Measurements from ENCODE around the gene GNA12. TPM values are rescaled to one million over a fixed set of nuclear protein-coding genes. Genes with fewer than 3 reads are reported as not detected.
A peak's percentile ranks its signal among the peaks of the same experiment; 100 is the strongest.
"Not testable (repeated sequence)": the region's sequence is repeated elsewhere in the genome, so short reads cannot be mapped to it uniquely, and the experiment has no call there.

GNA12 gene
- total RNA-seq, 2 donors from 2014 or later = 26.3 to 38.8 TPM

- no peak for DNase-seq (ENCODE audit: low spot score)
- Histone ChIP-seq H3K27ac (no peak overlapping the region), H3K27me3 (no peaks in the 10 kb centered on the region), H3K4me1 (peaks cover 0 to 19% of the 10 kb centered on the region in 2 donors), H3K36me3 (no peaks in the 10 kb centered on the region), H3K4me3 (no peak overlapping the region), H3K9me3 (no peaks in the 10 kb centered on the region)
- TF ChIP-seq, protein P1, sequence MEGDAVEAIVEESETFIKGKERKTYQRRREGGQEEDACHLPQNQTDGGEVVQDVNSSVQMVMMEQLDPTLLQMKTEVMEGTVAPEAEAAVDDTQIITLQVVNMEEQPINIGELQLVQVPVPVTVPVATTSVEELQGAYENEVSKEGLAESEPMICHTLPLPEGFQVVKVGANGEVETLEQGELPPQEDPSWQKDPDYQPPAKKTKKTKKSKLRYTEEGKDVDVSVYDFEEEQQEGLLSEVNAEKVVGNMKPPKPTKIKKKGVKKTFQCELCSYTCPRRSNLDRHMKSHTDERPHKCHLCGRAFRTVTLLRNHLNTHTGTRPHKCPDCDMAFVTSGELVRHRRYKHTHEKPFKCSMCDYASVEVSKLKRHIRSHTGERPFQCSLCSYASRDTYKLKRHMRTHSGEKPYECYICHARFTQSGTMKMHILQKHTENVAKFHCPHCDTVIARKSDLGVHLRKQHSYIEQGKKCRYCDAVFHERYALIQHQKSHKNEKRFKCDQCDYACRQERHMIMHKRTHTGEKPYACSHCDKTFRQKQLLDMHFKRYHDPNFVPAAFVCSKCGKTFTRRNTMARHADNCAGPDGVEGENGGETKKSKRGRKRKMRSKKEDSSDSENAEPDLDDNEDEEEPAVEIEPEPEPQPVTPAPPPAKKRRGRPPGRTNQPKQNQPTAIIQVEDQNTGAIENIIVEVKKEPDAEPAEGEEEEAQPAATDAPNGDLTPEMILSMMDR (IDR thresholded peaks at IDR 0.05) = no peak
Measured at GRCh38 chr7:2859952-2860351, 15.8 kb upstream of the GNA12 start.

GRCh38 chr7:2858621-2859020 is 14.5 kb upstream of the GNA12 start:
- Histone ChIP-seq H3K4me3 (no peak overlapping the region), H3K9me3 (no peaks in the 10 kb centered on the region), H3K27ac (no peak overlapping the region), H3K36me3 (no peaks in the 10 kb centered on the region), H3K27me3 (no peaks in the 10 kb centered on the region), H3K4me1 (peaks cover 0 to 10% of the 10 kb centered on the region in 2 donors)
- no peak for DNase-seq (ENCODE audit: low spot score)
- TF ChIP-seq, protein P1 (IDR thresholded peaks at IDR 0.05) = no peak

- H3K27ac ChIP-seq = no peak overlapping the region
- no peaks in the 10 kb centered on the region for H3K36me3 ChIP-seq
- no peaks in the 10 kb centered on the region for H3K9me3 ChIP-seq
- peaks cover 0 to 10% of the 10 kb centered on the region in 2 donors for H3K4me1 ChIP-seq
- no peak for DNase-seq (ENCODE audit: low spot score)
- no peaks in the 10 kb centered on the region for H3K27me3 ChIP-seq
- H3K4me3 ChIP-seq = no peak overlapping the region
- TF ChIP-seq, protein P1 (IDR thresholded peaks at IDR 0.05) = no peak
Measured at GRCh38 chr7:2856388-2857169, 12.5 kb upstream of the GNA12 start.

DNA sequence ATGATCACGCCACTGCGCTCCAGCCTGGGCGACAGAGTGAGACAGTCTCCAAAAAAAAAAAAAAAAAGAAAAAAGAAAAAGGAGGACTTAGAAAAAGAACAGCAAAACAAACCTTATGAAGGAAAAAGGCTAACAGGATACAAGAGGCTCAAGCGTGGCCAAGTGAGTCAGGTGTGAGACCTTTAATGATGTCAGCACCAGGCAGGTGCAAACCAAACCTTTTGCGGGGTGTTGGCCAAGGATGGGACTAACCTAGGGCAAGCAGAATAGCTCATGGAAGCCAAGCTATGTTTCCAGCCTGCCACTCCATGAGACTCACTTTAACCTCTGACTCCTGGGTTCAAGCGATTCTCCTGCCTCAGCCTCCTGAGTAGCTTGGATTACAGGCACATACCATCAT is 11.3 kb upstream of the GNA12 start:
- TF ChIP-seq, protein P1 (IDR thresholded peaks at IDR 0.05) = no peak
- Histone ChIP-seq H3K4me3 (no peak overlapping the region), H3K9me3 (no peaks in the 10 kb centered on the region), H3K4me1 (peaks cover 0 to 10% of the 10 kb centered on the region in 2 donors), H3K27me3 (no peaks in the 10 kb centered on the region), H3K36me3 (no peaks in the 10 kb centered on the region), H3K27ac (no peak overlapping the region)
- DNase-seq (ENCODE audit: low spot score) = no peak

DNA sequence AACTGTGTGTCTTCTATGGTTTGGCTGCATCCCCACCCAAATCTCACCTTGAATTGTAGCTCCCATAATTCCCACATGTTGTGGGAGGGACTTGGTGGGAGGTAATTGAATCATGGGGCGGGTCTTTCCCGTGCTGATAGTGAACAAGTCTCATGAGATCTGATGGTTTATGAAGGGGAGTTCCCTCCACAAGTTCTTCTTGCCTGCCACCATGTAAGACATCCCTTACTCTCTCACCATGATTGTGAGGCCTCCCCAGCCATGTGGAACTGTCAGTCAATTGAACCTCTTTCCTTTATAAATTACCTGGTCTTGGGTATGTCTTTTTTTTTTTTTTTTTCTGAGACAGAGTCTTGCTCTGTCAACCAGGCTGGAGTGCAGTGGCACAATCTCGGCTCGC is 9.4 kb upstream of the GNA12 start:
- not testable (repeated sequence) for H3K9me3 ChIP-seq; H3K4me3 ChIP-seq; H3K4me1 ChIP-seq; DNase-seq (ENCODE audit: low spot score); H3K36me3 ChIP-seq; H3K27me3 ChIP-seq
- H3K27ac ChIP-seq = peak overlapping the region; percentile 4 to 56

- Histone ChIP-seq H3K9me3 (no peaks in the 10 kb centered on the region), H3K27me3 (no peaks in the 10 kb centered on the region), H3K36me3 (no peaks in the 10 kb centered on the region), H3K4me3 (no peak overlapping the region), H3K4me1 (peaks cover 0 to 10% of the 10 kb centered on the region in 2 donors), H3K27ac (peak overlapping the region; percentile 4 to 56)
- TF ChIP-seq, protein P1 (IDR thresholded peaks at IDR 0.05) = no peak
- peak; percentile 67 for DNase-seq (ENCODE audit: low spot score)
Measured at GRCh38 chr7:2853147-2853546, 9.0 kb upstream of the GNA12 start.

All from right atrium auricular region (tissue), 2 donors.